HCT116 (cell line): Measurements from ENCODE around the gene NR6A1. TPM values are rescaled to one million over a fixed set of nuclear protein-coding genes. Genes with fewer than 3 reads are reported as not detected.

Experiments used
- ATAC-seq: fragments of 200-7000 bp; cut with Tn5 transposase; 2 replicates; pipeline ENCODE4 v1.9.1; 2020; ENCODE audit warnings: mild to moderate bottlenecking, moderate library complexity
- BruUV-seq: library from RNA; stranded (reverse); fragments of 400-500 nt; replicated peaks from 2 replicates; lab custom pipeline; 2021; lab: Mats Ljungman, UMichigan
- CTCF ChIA-PET: fragments of 300-600 bp; sonication (Branson Sonifier 250); formaldehyde crosslinking; loops from one replicate; lab custom pipeline; 2021; ENCODE audit warnings: antibody characterized with exemption; lab: Charles Lee
- POLR2A ChIA-PET: fragments of 300-600, 350-600 bp; sonication (Branson Sonifier 250); formaldehyde crosslinking; loops from one replicate; lab custom pipeline; 2021; ENCODE audit warnings: antibody characterized with exemption; lab: Charles Lee
- RAD21 ChIA-PET, 2 experiments: fragments of 300-600 bp; sonication (Branson Sonifier 250); formaldehyde crosslinking; loops; one replicate each; lab custom pipeline; 2023; ENCODE audit warnings: low total read pairs in 2 of 2; ENCODE audit not compliant: uncharacterized antibody in 2 of 2, unreplicated experiment in 2 of 2, low non-redundant PET in 1 of 2; lab: Charles Lee
- DNase-seq: peaks from one replicate; pipeline ENCODE4 v3.0.0-alpha.2; 2010; ENCODE audit warnings: low read depth, low spot score
- H2AFZ ChIP-seq: fragments of 200-600 bp; shearing (Covaris generic), sonication (generic); 2 replicates; pipeline ENCODE4 v1.6.1; 2017; ENCODE audit warnings: low read depth, mixed run types, mixed read lengths, antibody characterized with exemption, low read length; ENCODE audit not compliant: poor library complexity, severe bottlenecking
- H3K27ac ChIP-seq: 2 replicates; pipeline ENCODE4 v1.5.1; 2012; ENCODE audit warnings: low read depth, low read length
- H3K27me3 ChIP-seq: fragments of 200-600 bp; sonication (generic); 2 replicates; pipeline ENCODE4 v1.6.1; 2016; ENCODE audit warnings: mixed run types, low read length, mixed read lengths; ENCODE audit not compliant: insufficient read depth
- H3K36me3 ChIP-seq, 2 experiments: fragments of 200-500 bp in 1 of 2; fragments of 200-600 bp in 1 of 2; sonication (Bioruptor generic) in 1 of 2; sonication (generic) in 1 of 2; 2 replicates each; pipeline versions ENCODE4 v1.5.1 to v1.6.1; 2014 to 2016; ENCODE audit warnings: low read length in 2 of 2, inconsistent platforms in 1 of 2, mixed read lengths in 1 of 2, mixed run types in 1 of 2; ENCODE audit not compliant: insufficient read depth in 2 of 2, control insufficient read depth in 1 of 2
- H3K4me1 ChIP-seq, 2 experiments: fragments of 200-600 bp in 1 of 2; sonication (generic) in 1 of 2; 2 replicates each; pipeline versions ENCODE4 v1.5.1 to v1.6.1; 2012 to 2017; ENCODE audit warnings: low read length in 2 of 2, inconsistent platforms in 1 of 2, mild to moderate bottlenecking in 1 of 2, mixed read lengths in 1 of 2, mixed run types in 1 of 2, moderate library complexity in 1 of 2; ENCODE audit not compliant: insufficient read depth in 2 of 2, control insufficient read depth in 1 of 2
- H3K4me2 ChIP-seq: fragments of 200-600 bp; sonication (generic); 2 replicates; pipeline ENCODE4 v1.6.1; 2017; ENCODE audit warnings: mixed run types, low read length, mixed read lengths
- H3K4me3 ChIP-seq, 2 experiments: fragments of 200-600 bp in 1 of 2; sonication (generic) in 1 of 2; replicated peaks in 1 of 2; 2 replicates each; pipeline ENCODE4 v1.5.1; 2011 to 2016; ENCODE audit warnings: low read length in 2 of 2, control low read depth in 1 of 2, low read depth in 1 of 2, mild to moderate bottlenecking in 1 of 2, mixed read lengths in 1 of 2, mixed run types in 1 of 2
- H3K79me2 ChIP-seq: fragments of 200-600 bp; sonication (generic); 2 replicates; pipeline ENCODE4 v1.6.1; 2017; ENCODE audit warnings: mild to moderate bottlenecking, mixed run types, low read length, moderate library complexity, mixed read lengths; ENCODE audit not compliant: insufficient read depth
- H3K9ac ChIP-seq: fragments of 200-600 bp; sonication (generic); 2 replicates; pipeline ENCODE4 v1.6.1; 2016; ENCODE audit warnings: low read length, mixed read lengths
- H3K9me2 ChIP-seq: fragments of 200-600 bp; sonication (generic), shearing (Covaris generic); 2 replicates; pipeline ENCODE4 v1.6.1; 2017; ENCODE audit warnings: mixed run types, mild to moderate bottlenecking, moderate library complexity; ENCODE audit not compliant: insufficient read depth
- H3K9me3 ChIP-seq, 2 experiments: fragments of 200-500 bp in 1 of 2; fragments of 200-600 bp in 1 of 2; sonication (Bioruptor generic) in 1 of 2; sonication (generic) in 1 of 2; 2 replicates each; pipeline ENCODE4 v1.6.1; 2014 to 2017; ENCODE audit warnings: low read length in 2 of 2, mixed read lengths in 2 of 2, inconsistent platforms in 1 of 2, low read depth in 1 of 2, mild to moderate bottlenecking in 1 of 2, mixed run types in 1 of 2, moderate library complexity in 1 of 2; ENCODE audit not compliant: control insufficient read depth in 1 of 2, insufficient read depth in 1 of 2
- H4K20me1 ChIP-seq: fragments of 200-600 bp; sonication (generic), shearing (Covaris generic); 2 replicates; pipeline ENCODE4 v1.6.1; 2017; ENCODE audit warnings: mixed run types, mild to moderate bottlenecking, moderate library complexity; ENCODE audit not compliant: insufficient read depth
- EZH2 ChIP-seq: fragments of 200-600 bp; sonication (generic); IDR thresholded peaks from 2 replicates; pipeline ENCODE4 v1.6.1; 2017; ENCODE audit warnings: antibody characterized with exemption, mixed run types
- POLR2AphosphoS5 ChIP-seq: IDR thresholded peaks from 2 replicates; pipeline ENCODE4 v1.6.1; 2011; ENCODE audit warnings: mild to moderate bottlenecking, low read depth, low read length, moderate library complexity
- REST ChIP-seq: IDR thresholded peaks from 2 replicates; pipeline ENCODE4 v1.6.1; 2012; ENCODE audit warnings: low read depth
- ZFX ChIP-seq: fragments of 450-650 bp; IDR thresholded peaks from 2 replicates; pipeline ENCODE4 v1.6.1; 2017
- ZNF274 ChIP-seq: fragments of 200-500 bp; sonication (Bioruptor generic); IDR thresholded peaks from 2 replicates; pipeline ENCODE4 v1.6.1; 2014; ENCODE audit warnings: mild to moderate bottlenecking, low read depth, low read length, inconsistent platforms
- intact Hi-C: fragments of 100-400 bp; cut with micrococcal nuclease; formaldehyde crosslinking; loops from 2 replicates; pipeline ENCODE4 v1.10.0; 2022
- total RNA-seq: library from RNA; stranded (reverse); gene quantifications from one replicate; pipeline ENCODE4 v1.2.1, GENCODE V29; 2021; ENCODE audit not compliant: unreplicated experiment

NR6A1 gene
- total RNA-seq, 1 experiment from 2014 or later, result 9.9 TPM

GRCh38 chr9:124761196-124761595, 9.9 kb downstream of the NR6A1 start:
- Histone ChIP-seq H3K9me3 (no peaks in the 10 kb centered on the region), H3K27ac (no peak overlapping the region), H3K9me2 (no peaks in the 10 kb centered on the region), H3K79me2 (peaks cover 93% of the 10 kb centered on the region), H3K4me2 (no peak overlapping the region), H2AFZ (no peak overlapping the region), H4K20me1 (peaks cover 15% of the 10 kb centered on the region; the same call in 1 of the 2 replicates), H3K27me3 (no peaks in the 10 kb centered on the region), H3K9ac (no peak overlapping the region), H3K4me1 (peaks cover 3 to 17% of the 10 kb centered on the region in 2 experiments; a peak in 3 of 4 replicates), H3K4me3 (no peak overlapping the region), H3K36me3 (no peaks in the 10 kb centered on the region)
- intact Hi-C loops, result loop anchor here (10.0 kb wide), 1 partner anchor 346 kb away; the partner anchor contains the start of gene PSMB7
- no TSS peak for BruUV-seq
- CTCF ChIA-PET, result interaction anchor here (0.6 to 1.1 kb wide), 2 partner anchors 9 to 49 kb away, joined by 3 read pairs; no protein-coding TSS in a partner anchor
- POLR2A ChIA-PET, result no interaction called here
- DNase-seq (no peak), ATAC-seq (no peak)
- no peak for TF ChIP-seq REST
- TF ChIP-seq POLR2AphosphoS5, result no peak
- no peak for TF ChIP-seq ZFX
- no peak for TF ChIP-seq ZNF274
- no peak for TF ChIP-seq EZH2
- RAD21 ChIA-PET, result interaction anchor here in 1 of 2 experiments (0.6 kb wide), 1 partner anchor 9 kb away, joined by 3 read pairs; no protein-coding TSS in a partner anchor
